WERI-Rb-1 (cell line): ENCODE measurements around the gene PDGFA.

ENCODE experiments used
- DNase-seq: peaks from one replicate; pipeline ENCODE4 v3.0.0-alpha.2; 2020
- H3K27ac ChIP-seq: fragments of 250-450 bp; sonication (Bioruptor Pico); 2 replicates; pipeline ENCODE4 v1.5.1; 2020; ENCODE audit warnings: mild to moderate bottlenecking, moderate library complexity
- H3K27me3 ChIP-seq: fragments of 250-450 bp; sonication (Bioruptor Pico); 2 replicates; pipeline ENCODE4 v1.5.1; 2021; ENCODE audit warnings: mild to moderate bottlenecking, low read depth, moderate library complexity; ENCODE audit not compliant: insufficient read depth, severe bottlenecking
- H3K36me3 ChIP-seq: fragments of 250-450 bp; sonication (Bioruptor Pico); 2 replicates; pipeline ENCODE4 v1.5.1; 2020; ENCODE audit warnings: mild to moderate bottlenecking, moderate library complexity
- H3K4me3 ChIP-seq: 2 replicates; pipeline ENCODE4 v1.5.1; 2011; ENCODE audit warnings: low read depth, mild to moderate bottlenecking, control low read depth, low read length
- H3K9me3 ChIP-seq: fragments of 250-450 bp; sonication (Bioruptor Pico); 2 replicates; pipeline ENCODE4 v1.5.1; 2021; ENCODE audit warnings: mild to moderate bottlenecking, moderate library complexity; ENCODE audit not compliant: severe bottlenecking
- CTCF ChIP-seq: IDR thresholded peaks from 2 replicates; pipeline ENCODE4 v1.5.1; 2011; ENCODE audit warnings: low read depth, mild to moderate bottlenecking, control low read depth, inconsistent platforms, low read length

Gene PDGFA

GRCh38 chr7:453597-454306 lies 65.9 kb downstream of the PDGFA start:
- TF ChIP-seq CTCF, result no peak
- no peaks in the 10 kb centered on the region for H3K36me3 ChIP-seq
- no peak for DNase-seq
- H3K4me3 ChIP-seq, result no peak overlapping the region
- no peaks in the 10 kb centered on the region for H3K27me3 ChIP-seq
- no peak overlapping the region for H3K27ac ChIP-seq
- no peaks in the 10 kb centered on the region for H3K9me3 ChIP-seq

- no peak for TF ChIP-seq CTCF
- H3K9me3 ChIP-seq, result no peaks in the 10 kb centered on the region
- H3K27ac ChIP-seq, result no peak overlapping the region
- no peak overlapping the region for H3K4me3 ChIP-seq
- no peaks in the 10 kb centered on the region for H3K36me3 ChIP-seq
- no peaks in the 10 kb centered on the region for H3K27me3 ChIP-seq
- DNase-seq, result no peak
Measured at GRCh38 chr7:452791-453455, 66.7 kb downstream of the PDGFA start.

GRCh38 chr7:452226-452751 lies 67.4 kb downstream of the PDGFA start:
- Histone ChIP-seq H3K4me3 (no peak overlapping the region), H3K36me3 (no peaks in the 10 kb centered on the region), H3K27me3 (no peaks in the 10 kb centered on the region), H3K27ac (no peak overlapping the region), H3K9me3 (no peaks in the 10 kb centered on the region)
- DNase-seq, result no peak
- no peak for TF ChIP-seq CTCF

- no peak for TF ChIP-seq CTCF
- no peaks in the 10 kb centered on the region for H3K27me3 ChIP-seq
- H3K9me3 ChIP-seq, result no peaks in the 10 kb centered on the region
- H3K27ac ChIP-seq, result no peak overlapping the region
- no peak for DNase-seq
- H3K36me3 ChIP-seq, result no peaks in the 10 kb centered on the region
- no peak overlapping the region for H3K4me3 ChIP-seq
Measured at GRCh38 chr7:451255-452225, 68.1 kb downstream of the PDGFA start.

GRCh38 chr7:450741-451140 lies 68.9 kb downstream of the PDGFA start:
- no peak for DNase-seq
- no peak overlapping the region for H3K27ac ChIP-seq
- no peak overlapping the region for H3K4me3 ChIP-seq
- TF ChIP-seq CTCF, result no peak
- no peaks in the 10 kb centered on the region for H3K9me3 ChIP-seq
- no peaks in the 10 kb centered on the region for H3K27me3 ChIP-seq
- no peaks in the 10 kb centered on the region for H3K36me3 ChIP-seq
